HG02870 (cell line): ENCODE data around the gene SNPH.
"Not testable (repeated sequence)": the region's sequence is repeated elsewhere in the genome, so short reads cannot be mapped to it uniquely, and the experiment has no call there.

Experiments used
- ATAC-seq: cut with Tn5 transposase; IDR thresholded peaks from one replicate; pipeline ENCODE4 v1.9.1; 2021; ENCODE audit warnings: mild to moderate bottlenecking, moderate library complexity; ENCODE audit not compliant: unreplicated experiment

SNPH gene

GRCh38 chr20:1336699-1337367 lies 70.7 kb downstream of the SNPH start:
- no peak for ATAC-seq

- ATAC-seq, result no peak
Measured at GRCh38 chr20:1337441-1337840, 71.3 kb downstream of the SNPH start.

- no peak for ATAC-seq
Measured at GRCh38 chr20:1338096-1338495, 72.0 kb downstream of the SNPH start.

GRCh38 chr20:1338801-1339200 lies 72.7 kb downstream of the SNPH start:
- ATAC-seq, result no peak

- ATAC-seq, result no peak
Measured at GRCh38 chr20:1341561-1342265, 75.6 kb downstream of the SNPH start.

- ATAC-seq, result not testable (repeated sequence)
Measured at GRCh38 chr20:1343446-1344124, 77.5 kb downstream of the SNPH start.

- ATAC-seq, result no peak
Measured at GRCh38 chr20:1345030-1345755, 79.1 kb downstream of the SNPH start.

- ATAC-seq, result no peak
Measured at GRCh38 chr20:1345756-1346093, 79.6 kb downstream of the SNPH start.

GRCh38 chr20:1346315-1346969 lies 80.3 kb downstream of the SNPH start:
- ATAC-seq, result no peak

GRCh38 chr20:1353956-1354355 lies 87.9 kb downstream of the SNPH start:
- ATAC-seq, result no peak

GRCh38 chr20:1357921-1358671 lies 92.0 kb downstream of the SNPH start:
- no peak for ATAC-seq
